Ramos (cell line): Measurements from ENCODE around the gene ALDH1L2.

Experiments
- in situ Hi-C: fragments of 300-500 bp; cut with MboI; formaldehyde crosslinking; loops from one replicate; pipeline ENCODE4 v1.14.3; 2022; ENCODE audit warnings: low sequenced_read_pairs; ENCODE audit not compliant: unreplicated experiment

The ALDH1L2 gene

DNA sequence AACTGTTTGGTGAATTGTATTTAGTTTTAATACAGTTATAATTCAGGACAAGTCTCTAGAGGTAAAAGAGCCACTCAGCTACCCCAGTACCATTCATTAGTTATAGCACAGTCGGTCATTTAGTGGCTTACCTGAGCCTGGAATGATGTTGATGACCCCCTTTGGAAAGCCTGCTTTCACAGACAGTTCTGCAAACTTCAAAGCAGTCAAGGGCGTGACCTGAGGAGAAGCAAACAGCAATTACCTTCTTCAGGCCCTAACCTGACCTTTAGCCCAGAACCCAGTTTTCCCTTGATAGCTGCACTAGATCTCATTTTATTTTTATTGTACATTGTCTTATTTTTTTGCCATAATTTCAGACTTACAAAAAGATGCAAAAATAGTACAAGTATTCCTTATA, 43.8 kb downstream of the ALDH1L2 start:
- in situ Hi-C loops: no loop called here

GRCh38 chr12:105036937-105037649, 47.2 kb downstream of the ALDH1L2 start:
- in situ Hi-C loops: no loop called here

GRCh38 chr12:105033851-105034250, 50.4 kb downstream of the ALDH1L2 start:
- in situ Hi-C loops: no loop called here

- in situ Hi-C loops: no loop called here
These were observed 51.4 kb downstream of the ALDH1L2 start for GRCh38 chr12:105032703-105033357.

- in situ Hi-C loops: no loop called here
These were observed 53.1 kb downstream of the ALDH1L2 start for GRCh38 chr12:105030820-105031807.

GRCh38 chr12:105026411-105026810, 57.8 kb downstream of the ALDH1L2 start:
- in situ Hi-C loops: no loop called here

DNA sequence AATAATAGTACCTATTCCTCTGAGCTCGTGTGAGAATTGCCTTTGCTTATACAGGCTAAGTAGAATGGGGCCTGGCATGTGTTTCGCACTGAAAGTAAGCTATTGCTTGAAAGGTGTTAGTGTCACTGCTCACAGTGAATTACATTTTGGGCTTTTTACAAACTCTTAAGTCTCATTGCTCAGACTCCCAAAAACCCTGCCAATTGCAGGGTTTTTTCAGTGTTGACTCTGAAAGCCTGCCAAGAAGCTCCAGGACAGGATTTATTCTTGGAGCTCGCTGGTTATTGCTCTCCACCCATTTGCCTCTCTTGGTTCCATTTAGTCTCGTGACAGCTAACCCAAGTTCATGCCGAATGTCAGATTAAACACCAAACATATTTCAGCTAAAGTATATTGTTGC, 58.4 kb downstream of the ALDH1L2 start:
- in situ Hi-C loops: no loop called here

DNA sequence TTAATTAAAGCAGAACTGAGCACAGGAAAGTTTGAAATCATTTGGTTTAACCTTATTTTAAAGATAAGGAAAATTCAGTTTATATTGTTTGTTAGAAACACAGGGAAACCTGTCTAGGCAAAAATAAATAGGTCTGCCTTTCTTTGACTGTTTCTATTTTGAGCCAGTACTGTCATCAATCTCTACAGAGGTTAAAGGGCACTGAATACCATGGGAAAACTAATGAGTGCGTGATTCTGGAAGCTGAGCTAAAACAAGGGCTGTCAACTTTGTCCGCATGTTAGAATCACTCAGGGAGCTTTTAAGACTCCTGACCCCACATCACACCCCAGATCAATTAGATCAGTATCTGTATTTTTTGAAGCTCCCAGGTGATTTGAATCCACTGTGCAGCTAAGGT, 59.3 kb downstream of the ALDH1L2 start:
- in situ Hi-C loops: no loop called here

- in situ Hi-C loops: no loop called here
These were observed 63.9 kb downstream of the ALDH1L2 start for GRCh38 chr12:105020241-105020962.

DNA sequence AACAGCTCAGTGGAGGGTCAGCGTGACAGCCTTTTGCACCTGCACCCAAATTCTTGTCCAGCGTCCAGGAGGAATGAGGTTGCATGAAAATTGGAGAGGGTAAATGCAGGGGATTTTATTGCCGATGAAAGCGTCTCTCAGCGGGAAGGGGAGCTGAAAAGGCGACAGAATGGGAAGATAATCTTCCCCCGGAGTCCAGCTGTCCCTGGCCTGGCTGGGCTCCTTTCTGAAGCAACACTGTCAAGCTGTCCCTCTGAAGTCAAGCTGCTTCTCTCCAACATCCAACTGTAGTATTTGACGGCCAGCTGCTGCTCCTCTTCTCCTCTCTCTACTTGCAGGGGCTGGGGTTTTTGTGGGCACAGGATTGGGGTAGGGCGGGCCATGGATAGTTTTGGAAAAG, 65.5 kb downstream of the ALDH1L2 start:
- in situ Hi-C loops: no loop called here

DNA sequence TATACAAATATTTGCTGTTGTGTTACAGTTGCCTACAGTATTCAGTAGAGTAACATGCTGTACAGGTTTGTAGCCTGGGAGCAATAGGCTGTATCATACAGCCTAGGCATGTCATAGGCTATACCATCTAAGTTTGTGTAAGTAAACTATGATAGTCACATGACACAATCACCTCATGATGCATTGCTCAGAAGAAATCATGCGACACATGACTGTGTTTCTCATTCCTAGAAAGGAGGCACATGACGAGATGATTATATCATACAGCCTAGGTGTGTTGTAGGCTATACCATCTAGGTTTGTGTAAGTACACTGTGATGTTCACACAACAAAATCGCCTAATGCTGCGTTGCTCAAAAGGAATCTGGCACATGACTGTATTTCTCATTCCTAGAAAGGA, 66.2 kb downstream of the ALDH1L2 start:
- in situ Hi-C loops: no loop called here

GRCh38 chr12:105015543-105015942, 68.7 kb downstream of the ALDH1L2 start:
- in situ Hi-C loops: no loop called here

DNA sequence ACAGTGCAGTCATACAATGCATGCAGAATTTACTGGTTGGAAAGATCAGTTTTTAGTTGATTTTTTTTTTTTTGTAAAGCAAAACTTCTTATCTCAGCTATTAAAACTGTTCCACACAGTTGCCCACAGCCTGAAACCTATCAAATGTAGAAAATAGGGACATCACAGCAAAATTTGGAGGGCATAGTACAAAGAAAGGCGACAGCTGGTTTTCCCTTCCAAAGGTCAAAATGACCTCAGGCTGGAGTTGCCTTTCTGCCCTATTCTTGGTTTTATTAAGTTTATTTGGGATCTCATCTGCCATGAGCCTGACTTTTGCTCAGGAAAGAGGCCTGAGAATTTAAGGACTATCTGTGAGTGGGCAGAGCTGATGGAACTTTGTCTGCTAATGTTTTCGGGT, 69.7 kb downstream of the ALDH1L2 start:
- in situ Hi-C loops: no loop called here

- in situ Hi-C loops: no loop called here
These were observed 70.4 kb downstream of the ALDH1L2 start for GRCh38 chr12:105013892-105014291.

DNA sequence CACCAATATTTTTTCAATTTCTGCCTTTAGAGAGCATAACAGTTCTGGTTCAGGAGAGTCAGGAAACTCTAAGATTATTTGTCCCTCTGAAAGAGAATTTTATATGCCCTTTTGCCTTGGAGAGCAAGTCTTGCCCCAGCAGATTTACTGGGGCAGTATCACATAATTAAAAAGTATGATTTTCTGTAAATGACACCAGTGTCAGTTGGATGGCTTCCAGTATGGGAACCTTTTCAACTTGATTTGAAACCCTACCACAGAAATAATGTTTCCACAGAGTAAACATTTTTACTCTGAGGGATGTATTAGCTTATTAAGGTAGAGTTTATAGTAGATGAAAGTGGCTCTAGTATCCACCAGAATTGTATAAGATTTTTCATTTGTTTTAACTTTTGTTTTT, 82.8 kb downstream of the ALDH1L2 start:
- in situ Hi-C loops: no loop called here

- in situ Hi-C loops: no loop called here
These were observed 84.9 kb downstream of the ALDH1L2 start for GRCh38 chr12:104999347-104999685.

GRCh38 chr12:104998423-104999346, 85.6 kb downstream of the ALDH1L2 start:
- in situ Hi-C loops: no loop called here

DNA sequence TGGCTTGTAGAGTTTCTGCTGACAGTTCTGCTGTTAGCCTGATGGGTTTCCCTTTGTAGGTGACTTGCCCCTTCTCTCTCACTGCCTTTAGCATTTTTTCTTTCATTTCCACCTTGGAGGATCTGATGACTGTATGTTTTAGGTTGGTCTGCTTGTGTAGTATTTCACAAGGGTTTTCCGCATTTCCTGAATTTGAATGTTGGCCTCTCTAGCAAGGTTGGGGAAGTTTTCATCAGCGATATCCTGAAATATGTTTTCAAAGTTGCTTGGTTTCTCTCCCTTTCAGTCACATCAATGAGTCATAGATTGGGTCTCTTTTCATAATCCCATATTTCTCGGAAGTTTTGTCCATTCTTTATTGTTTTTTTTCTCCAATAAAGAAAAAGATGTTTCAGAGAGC, 86.7 kb downstream of the ALDH1L2 start:
- in situ Hi-C loops: no loop called here

DNA sequence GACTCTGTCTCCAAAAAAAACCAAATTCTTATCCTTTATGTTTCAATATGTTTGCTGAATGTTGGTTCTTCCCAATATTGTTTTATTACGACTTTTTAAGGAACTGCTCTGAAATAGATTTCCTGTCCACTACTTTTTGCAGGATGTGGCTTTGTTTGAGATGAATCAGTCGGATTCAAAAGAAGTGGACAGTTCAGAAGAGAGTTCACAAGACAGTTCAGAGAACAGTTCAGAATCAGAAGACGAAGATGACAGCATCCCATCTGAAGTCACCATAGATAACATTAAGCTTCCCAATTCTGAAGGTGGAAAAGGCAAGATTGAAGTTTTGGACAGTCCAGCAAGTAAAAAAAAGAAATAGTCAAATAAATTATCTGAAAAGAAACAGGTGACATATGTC, 89.9 kb downstream of the ALDH1L2 start:
- in situ Hi-C loops: no loop called here
